ENCODE measurements around the gene CMIP.

CMIP gene

GRCh38 chr16:81618661-81619060, 174.1 kb downstream of the CMIP start:
- no peak for DNase-seq (ENCODE audit: low read depth in 3 of 3)

- no peak for DNase-seq (ENCODE audit: low read depth in 3 of 3)
Observed at GRCh38 chr16:81620029-81620428, 175.4 kb downstream of the CMIP start.

DNA sequence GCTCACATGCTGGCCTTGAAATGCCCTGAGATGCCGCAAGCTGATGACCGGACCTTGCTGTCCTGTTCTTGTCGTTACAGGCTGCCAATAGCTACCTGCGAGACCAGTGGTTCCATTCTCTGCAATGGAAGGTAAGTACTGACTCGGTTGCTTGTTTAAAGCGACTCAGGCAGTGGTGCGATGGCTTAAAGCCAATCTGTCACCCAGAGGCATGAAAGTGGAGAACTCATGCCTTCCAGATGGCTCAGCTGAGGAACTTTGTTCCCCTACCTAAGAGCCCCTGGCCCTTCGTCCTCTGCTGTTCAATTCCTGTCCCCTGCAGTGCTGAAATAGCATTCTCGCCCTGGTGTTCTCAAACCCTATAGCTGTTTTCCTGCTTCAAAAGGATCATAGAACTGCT, 176.2 kb downstream of the CMIP start:
- no peak for DNase-seq (ENCODE audit: low read depth in 3 of 3)

DNA sequence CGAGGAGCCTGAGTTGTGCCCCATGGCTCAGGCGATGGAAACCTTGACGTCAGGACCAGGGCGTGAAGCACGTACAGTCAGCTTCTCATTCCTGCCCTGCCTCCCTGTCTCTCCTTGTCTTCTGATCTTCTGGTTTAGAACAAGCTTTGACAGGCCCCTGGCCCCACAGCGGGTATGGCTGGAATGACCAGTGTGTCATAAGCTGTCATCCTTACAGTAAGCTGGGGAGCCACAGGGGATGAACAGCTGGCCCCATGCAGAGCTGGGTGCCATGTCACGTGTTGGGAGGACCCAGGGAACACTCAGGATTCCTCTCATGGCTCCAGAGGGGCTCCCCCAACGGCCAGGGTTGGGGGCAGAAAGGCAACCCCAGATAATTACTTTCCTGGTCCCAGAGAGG, 176.9 kb downstream of the CMIP start:
- no peak for DNase-seq (ENCODE audit: low read depth in 3 of 3)

GRCh38 chr16:81623365-81624102, 178.9 kb downstream of the CMIP start:
- peak in 2 of 3 experiments; percentile 31 to 38 for DNase-seq (ENCODE audit: low read depth in 3 of 3)

- no peak for DNase-seq (ENCODE audit: low read depth in 3 of 3)
Observed at GRCh38 chr16:81624403-81624759, 179.8 kb downstream of the CMIP start.

DNA sequence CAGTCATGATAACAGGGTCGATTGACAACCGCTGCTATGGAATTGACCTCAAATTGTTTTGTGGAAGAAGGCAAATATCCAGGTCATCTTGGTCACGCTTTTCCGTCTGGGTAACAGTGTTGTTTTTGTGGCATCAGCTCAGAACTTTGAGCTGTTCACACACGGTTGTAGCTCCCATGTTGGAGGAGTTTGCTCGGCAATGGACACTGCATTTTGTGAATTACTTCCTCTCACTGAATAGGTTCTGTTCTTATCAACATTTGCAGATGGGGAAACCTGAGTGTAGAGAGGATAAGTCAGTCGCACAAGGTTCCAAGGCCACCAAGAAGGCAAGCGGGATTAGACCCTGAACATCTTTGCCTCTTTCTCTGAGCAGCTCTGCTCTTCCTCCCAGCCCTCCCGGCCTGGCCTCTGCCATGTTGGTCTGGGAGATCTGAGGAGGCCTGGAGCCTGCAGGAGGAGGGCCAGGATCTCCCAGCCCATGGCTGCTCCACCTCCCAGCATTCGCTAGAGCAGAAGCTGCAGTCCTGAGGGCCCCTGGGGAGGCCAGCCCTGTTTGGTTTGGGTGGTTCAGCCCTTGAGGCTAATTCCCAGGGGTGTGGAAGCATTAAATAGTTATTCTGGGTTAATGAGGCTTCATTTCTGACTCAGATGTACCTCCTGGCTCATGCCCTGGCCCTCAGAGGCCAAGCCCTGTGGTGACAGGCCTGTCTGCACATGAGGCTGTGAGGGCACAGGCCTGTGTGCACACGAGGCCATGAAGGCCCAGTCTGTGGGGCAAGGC, 180.3 kb downstream of the CMIP start:
- no peak for DNase-seq (ENCODE audit: low read depth in 3 of 3)

- DNase-seq (ENCODE audit: low read depth in 3 of 3): no peak
Observed at GRCh38 chr16:81625544-81626153, 181.0 kb downstream of the CMIP start.

GRCh38 chr16:81626181-81626674, 181.6 kb downstream of the CMIP start:
- DNase-seq (ENCODE audit: low read depth in 3 of 3): no peak

- no peak for DNase-seq (ENCODE audit: low read depth in 3 of 3)
Observed at GRCh38 chr16:81627024-81627423, 182.4 kb downstream of the CMIP start.

DNA sequence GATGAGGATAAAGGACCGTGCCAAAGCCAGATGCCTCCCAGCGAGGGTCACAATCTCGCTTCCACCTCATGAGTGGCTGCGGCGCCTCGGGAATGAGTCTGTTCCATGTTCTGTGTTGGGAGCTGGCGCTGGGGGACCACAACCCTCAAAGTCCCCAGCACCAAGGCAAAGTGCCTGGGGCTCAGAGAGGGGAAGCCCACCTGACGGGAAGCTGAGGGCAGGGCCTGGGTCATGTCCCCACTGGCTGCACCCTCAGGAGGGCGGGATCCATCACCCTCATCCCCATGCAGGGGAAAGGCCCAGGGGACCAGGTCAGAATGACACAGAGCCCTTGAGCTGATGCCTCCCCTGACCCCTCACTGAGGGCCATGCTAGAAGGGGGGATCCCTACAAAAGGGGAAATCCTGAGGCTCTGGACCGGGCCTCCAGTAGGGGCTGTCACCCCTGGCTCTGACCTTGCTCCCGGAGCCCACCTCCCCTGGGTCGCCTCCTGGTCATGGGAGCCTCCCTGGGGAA, 183.2 kb downstream of the CMIP start:
- DNase-seq (ENCODE audit: low read depth in 3 of 3): no peak

DNA sequence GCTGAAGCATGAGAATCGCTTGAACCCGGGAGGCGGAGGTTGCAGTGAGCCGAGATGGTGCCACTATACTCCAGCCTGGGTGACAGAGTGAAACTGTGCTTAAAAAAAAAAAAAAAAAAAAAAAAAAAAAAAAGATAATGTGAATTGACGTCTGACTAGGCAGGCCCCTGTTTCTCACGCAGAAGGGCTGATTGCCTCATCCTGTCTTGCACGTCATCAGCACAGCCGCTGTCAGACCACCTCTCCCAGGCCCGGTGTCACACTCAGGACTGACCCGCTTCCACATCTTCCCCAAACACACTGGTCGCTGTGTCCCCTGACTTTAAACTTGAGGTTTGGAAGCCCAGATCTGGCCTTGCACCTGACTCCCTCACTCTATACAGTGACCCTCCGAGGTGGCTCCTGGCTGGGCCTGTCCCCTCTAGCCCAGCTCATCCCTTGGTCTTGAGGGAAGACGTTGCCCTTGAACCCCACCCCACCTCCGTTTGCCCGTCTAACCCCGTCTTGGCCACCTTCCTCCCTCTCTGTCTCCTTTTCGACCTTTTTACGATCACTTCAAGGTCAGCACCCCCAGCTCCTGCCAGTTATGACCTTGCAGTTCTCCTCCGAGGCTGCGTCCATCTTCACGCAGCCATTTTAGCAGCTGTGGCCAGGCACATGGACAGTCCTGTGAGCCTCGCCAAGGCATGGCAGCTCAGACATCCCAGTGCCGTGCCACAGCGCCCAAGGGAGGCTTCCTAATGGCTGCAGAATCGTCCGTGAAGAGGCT, 184.6 kb downstream of the CMIP start:
- no peak for DNase-seq (ENCODE audit: low read depth in 3 of 3)

DNA sequence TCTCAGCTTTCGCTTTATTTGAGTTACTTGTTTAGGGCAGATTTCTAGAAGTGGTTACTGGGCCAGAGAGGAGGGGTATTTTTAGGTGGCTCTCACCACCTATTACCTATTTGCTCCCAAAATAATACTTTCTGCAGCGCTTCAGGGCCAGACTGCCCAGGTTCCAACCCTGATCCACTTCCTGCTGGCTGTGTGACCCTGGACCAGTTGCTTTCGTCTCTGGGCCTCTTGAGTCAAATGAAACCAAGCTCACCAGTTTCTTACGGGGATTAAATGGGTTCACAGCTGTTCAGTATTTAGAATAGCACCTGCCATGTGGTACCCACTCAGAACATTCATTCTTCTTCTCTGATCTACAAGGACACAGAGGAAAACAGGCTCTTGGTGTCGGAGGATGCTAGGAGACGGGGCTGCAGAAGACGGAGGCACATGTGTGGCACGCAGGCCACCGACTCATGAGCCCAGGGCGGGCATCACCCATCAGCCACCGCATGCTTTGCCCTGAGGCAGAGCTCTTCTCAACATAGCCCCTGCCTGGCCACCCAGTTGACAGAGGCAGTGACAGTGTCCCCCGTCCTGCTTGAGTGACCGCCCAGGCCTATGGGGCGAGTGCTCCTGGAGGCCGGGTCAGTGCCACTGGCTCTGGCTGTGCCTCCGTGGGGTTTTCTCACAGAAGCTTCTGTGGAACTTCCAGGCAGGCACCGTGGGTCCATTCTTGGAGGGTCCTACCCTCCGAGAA, 185.5 kb downstream of the CMIP start:
- DNase-seq (ENCODE audit: low read depth in 3 of 3): no peak

DNA sequence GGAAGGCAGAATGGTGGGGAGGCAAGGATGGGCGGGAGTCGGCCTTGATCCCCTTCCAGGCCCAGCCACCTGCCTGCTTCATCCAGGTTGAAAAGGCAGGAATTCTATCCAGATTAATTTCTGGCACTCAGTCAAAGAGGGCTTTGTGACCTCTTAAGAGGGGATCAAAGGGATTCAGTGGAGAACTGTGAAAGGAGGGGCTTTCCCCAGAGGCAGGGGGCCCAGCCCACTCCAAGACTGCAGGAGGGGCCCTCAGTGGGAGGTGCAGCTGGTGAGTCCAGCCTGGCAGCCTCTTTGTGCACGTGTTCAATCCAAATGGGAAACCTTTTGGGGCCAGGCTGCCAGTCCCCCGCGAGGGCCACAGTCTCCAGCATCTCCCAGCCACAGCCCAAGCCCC, 186.0 kb downstream of the CMIP start:
- DNase-seq (ENCODE audit: low read depth in 3 of 3): no peak

DNA sequence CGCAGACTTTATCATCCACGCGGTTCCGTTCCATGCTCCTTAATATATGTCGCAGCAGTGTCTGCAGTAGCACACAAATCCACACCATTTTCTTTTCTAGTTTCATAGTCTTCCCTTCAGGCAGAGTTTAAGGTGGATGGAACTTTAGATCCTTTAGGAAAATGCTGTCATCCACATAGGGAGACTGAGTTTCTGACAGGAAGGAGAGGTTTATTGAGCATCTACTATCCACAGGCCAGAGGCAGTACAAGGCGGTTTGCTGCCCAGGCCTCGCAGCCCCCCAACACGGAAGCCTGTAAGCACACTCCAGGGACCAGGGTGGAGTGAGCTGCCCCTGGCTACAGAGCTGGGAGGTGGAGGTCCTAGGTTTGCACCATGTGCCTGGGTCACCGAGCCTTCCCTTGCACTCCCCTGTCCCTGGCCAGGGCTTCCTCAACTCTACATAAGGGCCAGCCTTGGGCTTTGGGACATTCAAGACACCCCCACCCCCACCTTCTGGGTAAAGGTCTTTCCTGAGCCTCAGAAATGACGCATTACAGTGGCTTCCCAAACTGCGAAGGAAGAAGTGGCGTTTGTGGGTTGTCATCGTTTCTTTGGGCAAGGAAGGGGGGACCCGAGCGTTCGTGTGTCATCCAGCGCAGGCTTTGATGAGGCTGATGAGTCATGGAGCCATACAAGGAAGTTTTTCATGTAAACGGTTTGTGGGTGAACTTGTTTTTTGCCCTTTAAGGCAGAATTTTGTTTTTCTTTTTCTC, 188.0 kb downstream of the CMIP start:
- peak; percentile 39 to 70 (median 65) for DNase-seq (ENCODE audit: low read depth in 3 of 3)

DNA sequence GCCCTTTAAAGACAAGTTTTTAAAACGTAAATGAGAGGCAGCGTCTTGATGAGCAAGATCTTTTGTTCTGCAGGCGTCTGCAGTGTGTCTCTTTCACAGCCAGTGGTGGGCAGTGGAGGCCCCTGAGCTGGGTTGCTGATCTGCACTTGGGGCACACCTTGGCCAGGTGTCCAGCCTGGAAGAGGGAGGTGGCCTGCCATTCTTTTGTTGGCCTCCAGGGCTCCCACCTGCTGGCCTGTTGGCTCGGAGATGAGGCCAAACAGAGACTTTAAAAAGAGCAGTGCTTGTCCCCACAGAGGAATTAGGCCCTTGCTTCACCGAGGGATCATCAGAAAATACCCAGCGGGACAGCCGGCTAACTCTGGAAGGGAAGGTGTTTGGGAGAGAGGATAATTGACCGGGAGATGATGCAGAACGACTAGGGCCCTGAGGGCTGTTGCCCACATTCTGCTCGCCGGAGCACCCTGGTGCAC, 188.6 kb downstream of the CMIP start:
- no peak for DNase-seq (ENCODE audit: low read depth in 3 of 3)

GRCh38 chr16:81633680-81634379, 189.2 kb downstream of the CMIP start:
- DNase-seq (ENCODE audit: low read depth in 3 of 3): no peak

GRCh38 chr16:81634380-81635062, 189.9 kb downstream of the CMIP start:
- DNase-seq (ENCODE audit: low read depth in 3 of 3): no peak

Data from stimulated activated CD4-positive, alpha-beta T cell treated with anti-CD3 and anti-CD28 coated beads, TNF-alpha, amount 100 ng/mL, for 4 hours (primary cell).